AG10803 (cell line): ENCODE measurements around the gene AK5.

ENCODE experiments used
- DNase-seq: peaks from one replicate; pipeline ENCODE4 v3.0.0; 2010; ENCODE audit warnings: low read depth
- H3K4me3 ChIP-seq: 2 replicates; pipeline ENCODE4 v1.5.1; 2011; ENCODE audit warnings: mild to moderate bottlenecking, low read length, control low read depth
- CTCF ChIP-seq: conservative IDR thresholded peaks from 2 replicates; pipeline ENCODE4 v1.5.1; 2011; ENCODE audit warnings: mild to moderate bottlenecking, low read length, control low read depth, inconsistent platforms

The AK5 gene

GRCh38 chr1:77283701-77284425, 2.0 kb downstream of the AK5 start:
- no peak for TF ChIP-seq CTCF
- H3K4me3 ChIP-seq, result peak overlapping the region; percentile 88
- peak; percentile 27 for DNase-seq

- DNase-seq, result no peak
- TF ChIP-seq CTCF, result no peak
- no peak overlapping the region for H3K4me3 ChIP-seq
Measured at GRCh38 chr1:77287535-77287934, 5.7 kb downstream of the AK5 start.

- no peak overlapping the region for H3K4me3 ChIP-seq
- TF ChIP-seq CTCF, result no peak
- peak; percentile 50 for DNase-seq
Measured at GRCh38 chr1:77288275-77288674, 6.5 kb downstream of the AK5 start.

- H3K4me3 ChIP-seq, result no peak overlapping the region
- DNase-seq, result no peak
- no peak for TF ChIP-seq CTCF
Measured at GRCh38 chr1:77290576-77290975, 8.8 kb downstream of the AK5 start.

GRCh38 chr1:77292551-77292950, 10.7 kb downstream of the AK5 start:
- DNase-seq, result no peak
- TF ChIP-seq CTCF, result no peak
- no peak overlapping the region for H3K4me3 ChIP-seq

GRCh38 chr1:77300566-77300965, 18.7 kb downstream of the AK5 start:
- DNase-seq, result no peak
- TF ChIP-seq CTCF, result no peak
- no peak overlapping the region for H3K4me3 ChIP-seq

- no peak overlapping the region for H3K4me3 ChIP-seq
- no peak for TF ChIP-seq CTCF
- DNase-seq, result no peak
Measured at GRCh38 chr1:77303387-77303786, 21.6 kb downstream of the AK5 start.
